Endometrial microvascular endothelial cells (primary cell): ENCODE measurements around the gene S100A3. TPM values are rescaled to one million over a fixed set of nuclear protein-coding genes. Genes with fewer than 3 reads are reported as not detected.
"Not testable (repeated sequence)": the region's sequence is repeated elsewhere in the genome, so short reads cannot be mapped to it uniquely, and the experiment has no call there.

ENCODE experiments used
- in situ Hi-C: cut with HindIII; loops from 2 replicates; pipeline ENCODE4 v1.10.0; 2017; ENCODE audit warnings: low sequenced_read_pairs, low pct_unique_long_range_greater_than_20kb; ENCODE audit errors: inconsistent ontology term
- total RNA-seq: library from RNA; depleted of rRNA; stranded (reverse); fragments of >200 nt; gene quantifications from one replicate; pipeline ENCODE4 v1.2.3, GENCODE V29; 2015; ENCODE audit errors: inconsistent ontology term

Gene S100A3, protein sequence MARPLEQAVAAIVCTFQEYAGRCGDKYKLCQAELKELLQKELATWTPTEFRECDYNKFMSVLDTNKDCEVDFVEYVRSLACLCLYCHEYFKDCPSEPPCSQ
- total RNA-seq: 3.7 TPM

DNA sequence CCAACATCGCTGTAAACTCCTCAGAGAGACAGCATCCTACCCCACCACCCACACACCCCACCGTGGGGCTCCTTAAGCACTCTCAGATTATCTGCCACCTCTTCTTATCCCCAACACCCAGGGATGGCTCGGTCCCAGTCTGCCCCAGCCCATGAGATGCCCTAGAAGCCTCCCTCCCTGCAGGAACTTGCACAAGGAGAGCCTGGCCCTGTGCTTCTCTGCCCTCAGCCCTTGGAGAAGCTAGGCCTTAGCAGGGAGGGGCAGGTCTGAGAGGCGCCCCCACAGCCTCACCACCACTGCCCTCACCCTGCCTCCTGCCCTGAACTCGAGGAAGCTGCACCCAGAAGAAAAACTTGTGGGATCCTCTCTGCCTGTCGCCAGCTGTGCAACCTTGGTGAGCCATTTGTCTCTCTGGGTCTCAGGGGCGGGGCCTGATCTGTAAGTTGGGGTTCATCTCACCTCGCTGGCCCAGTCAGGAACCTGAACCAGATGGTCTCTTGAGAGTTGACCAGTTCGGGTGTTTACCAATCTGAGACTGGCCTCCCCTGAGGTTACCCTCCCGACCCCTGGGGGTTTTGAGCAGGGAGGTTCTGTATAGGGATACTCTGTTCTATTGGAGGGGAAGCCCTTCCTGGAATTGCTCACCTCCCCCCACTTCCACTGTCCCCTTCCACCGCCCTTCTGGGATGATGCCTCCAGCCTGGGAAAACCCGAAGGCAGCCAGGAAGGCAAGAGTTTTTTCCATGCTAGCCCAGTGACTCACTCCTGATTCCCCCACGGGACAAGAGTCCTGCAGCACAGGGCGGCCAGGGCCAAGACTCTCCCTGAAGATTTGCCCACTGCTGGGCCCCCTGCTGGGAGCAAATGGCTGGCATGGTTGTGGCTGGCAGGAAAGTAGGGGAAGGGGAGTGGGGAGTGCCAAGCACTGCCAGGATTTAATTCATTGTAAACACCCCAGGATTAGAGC lies at the start of gene S100A3:
TSS of gene S100A3 (minus strand) at position 537 of the 967 bp plus-strand sequence. CDS start 773 bp downstream, outside the sequence.
- in situ Hi-C loops: no loop called here

DNA sequence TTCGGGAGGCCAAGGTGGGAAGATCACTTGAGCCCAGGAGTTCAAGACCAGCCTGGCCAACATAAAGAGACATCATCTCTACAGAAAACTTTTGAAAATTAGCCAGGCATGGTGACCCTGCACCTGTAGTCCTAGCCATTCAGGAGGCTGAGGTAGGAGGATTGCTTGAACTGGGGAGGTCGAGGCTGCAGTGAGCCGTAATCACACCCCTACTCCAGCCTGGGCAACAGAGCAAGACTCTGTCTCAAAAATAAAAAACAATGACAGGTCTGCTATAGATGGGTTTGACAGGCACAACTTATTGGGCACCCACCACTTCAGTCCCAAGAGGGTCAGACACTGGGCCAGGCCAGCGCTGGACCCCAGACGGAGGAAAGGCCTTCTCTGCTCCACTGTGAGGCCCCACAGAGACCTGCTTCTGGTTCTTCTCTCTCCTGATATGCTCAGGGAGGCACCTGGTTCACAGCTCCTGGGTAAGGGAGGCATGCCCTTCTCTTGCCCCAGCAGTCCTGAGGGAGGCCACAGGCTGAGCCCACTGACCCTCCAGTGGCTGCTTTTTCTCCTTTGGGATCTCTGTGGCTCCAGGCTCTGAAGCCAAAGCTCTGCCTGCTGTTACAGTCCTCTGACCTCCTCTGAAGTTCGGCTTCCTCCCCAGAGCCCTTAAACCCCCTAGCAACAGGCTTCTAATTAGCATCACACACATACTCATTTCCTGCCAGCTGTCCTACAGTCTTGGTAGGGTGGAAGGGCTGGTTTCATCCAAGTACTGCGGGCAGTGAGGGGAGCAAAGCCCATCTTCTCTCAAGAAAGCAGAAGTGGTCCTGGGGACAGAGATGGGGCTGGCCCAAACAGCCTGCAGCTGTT lies 49.5 kb upstream of the S100A3 start:
- in situ Hi-C loops: no loop called here

DNA sequence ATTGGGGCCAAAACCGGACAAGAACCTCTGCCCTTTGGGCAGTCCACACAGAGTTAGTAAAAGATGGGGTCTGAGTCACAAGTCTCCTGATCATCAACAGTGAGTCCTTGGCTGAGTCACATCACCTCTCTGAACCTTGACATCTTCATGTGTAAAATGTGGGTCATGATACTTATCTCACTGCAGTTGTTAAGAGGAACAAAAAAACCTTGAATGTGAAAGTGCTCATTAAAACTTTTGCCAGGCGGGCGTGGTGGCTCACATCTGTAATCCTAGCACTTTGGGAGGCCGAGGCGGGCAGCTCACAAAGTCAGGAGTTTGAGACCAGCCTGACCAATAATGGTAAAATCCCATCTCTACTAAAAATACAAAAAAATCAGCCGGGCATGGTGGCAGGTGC lies 48.1 kb upstream of the S100A3 start:
- in situ Hi-C loops: no loop called here

DNA sequence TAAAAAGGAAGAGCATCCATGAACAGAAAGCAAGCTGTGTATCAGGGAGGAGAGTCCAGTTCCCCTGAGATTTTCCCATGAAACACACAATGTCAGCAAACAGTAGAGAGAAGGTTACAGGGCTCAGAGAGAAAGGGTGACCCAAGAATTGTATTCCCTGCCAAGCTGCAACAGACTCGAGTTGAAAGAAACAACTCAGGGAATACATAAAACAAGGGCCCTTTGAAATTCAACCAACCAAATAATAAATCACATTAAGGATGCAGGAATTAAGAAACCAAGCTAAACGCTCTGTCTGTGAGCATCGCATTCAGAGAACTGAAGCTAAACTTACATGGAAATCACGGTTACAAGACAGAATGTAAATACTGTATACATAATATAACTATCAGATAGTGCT lies 43.7 kb upstream of the S100A3 start:
- in situ Hi-C loops: no loop called here

DNA sequence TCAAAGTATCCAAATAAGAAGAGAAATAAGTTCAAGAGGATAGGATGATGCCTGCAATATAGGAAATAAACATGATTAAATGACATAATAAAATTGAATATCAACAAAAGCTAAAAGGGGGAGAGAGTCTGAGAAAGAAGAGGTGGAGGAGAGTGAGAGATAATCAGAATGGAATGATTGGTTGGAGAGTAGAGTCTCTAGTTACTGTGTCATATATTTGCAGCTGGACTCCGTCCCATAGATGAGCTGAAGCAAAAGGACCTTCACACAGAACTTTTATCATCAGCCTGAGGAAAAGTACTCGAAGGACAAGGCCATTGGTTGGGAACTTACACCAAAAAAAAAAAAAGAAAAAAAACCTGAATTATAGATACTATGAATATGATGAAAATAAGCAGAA lies 39.4 kb upstream of the S100A3 start:
- in situ Hi-C loops: no loop called here

DNA sequence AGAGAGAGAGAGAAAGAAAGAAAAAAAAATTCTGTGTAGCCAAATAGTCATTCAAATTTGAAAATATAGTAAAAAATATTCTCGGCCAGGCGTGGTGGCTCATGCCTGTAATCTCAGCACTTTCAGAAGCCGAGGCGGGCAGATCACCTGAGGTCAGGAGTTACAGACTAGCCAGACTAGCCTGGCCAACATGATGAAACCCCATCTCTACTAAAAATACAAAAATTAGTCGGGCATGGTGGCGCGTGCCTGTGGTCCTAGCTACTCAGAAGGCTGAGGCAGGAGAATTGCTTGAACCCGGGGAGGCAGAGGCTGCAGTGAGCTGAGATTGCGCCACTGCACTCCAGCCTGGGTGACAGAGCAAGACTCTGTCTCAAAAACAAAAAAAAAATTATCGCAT lies 39.0 kb upstream of the S100A3 start:
- in situ Hi-C loops: not testable (repeated sequence)

DNA sequence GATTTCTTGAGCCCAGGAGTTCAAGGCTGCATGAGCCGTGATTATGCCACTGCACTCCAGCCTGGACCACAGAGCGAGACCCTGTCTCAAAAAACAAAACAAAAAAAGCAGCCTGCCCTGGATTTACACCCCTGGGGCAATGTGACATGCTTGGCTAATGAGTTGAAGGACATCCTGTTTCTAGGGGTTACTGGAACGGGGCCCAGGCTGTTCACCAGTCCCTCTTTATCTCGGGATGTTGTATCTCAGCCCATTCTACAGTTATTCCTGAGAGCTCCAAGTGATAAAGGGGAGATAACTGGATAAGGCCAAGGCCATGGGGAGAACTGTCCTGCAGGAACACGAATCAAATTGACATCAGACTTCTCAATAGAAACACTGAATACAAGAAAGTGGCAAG lies 38.3 kb upstream of the S100A3 start:
- in situ Hi-C loops: no loop called here

DNA sequence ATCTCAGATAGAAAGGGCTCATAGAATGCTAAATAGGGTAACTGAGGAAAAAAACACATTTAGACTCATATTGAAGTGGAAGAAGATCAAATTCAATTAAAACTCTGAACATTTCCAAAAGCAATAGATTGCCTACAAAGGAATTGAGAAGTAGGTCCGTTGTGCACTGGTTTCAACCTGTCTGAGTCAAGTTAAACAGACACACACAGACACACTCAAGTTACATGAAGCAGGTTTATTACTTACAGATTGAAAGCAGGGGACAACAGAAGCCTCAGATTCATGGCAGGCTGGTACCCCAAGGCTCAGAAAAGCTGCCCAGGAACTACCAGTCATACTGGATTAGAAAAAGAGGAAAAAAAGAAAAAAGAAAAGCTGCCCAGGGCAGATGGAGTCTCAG lies 37.3 kb upstream of the S100A3 start:
- in situ Hi-C loops: no loop called here

DNA sequence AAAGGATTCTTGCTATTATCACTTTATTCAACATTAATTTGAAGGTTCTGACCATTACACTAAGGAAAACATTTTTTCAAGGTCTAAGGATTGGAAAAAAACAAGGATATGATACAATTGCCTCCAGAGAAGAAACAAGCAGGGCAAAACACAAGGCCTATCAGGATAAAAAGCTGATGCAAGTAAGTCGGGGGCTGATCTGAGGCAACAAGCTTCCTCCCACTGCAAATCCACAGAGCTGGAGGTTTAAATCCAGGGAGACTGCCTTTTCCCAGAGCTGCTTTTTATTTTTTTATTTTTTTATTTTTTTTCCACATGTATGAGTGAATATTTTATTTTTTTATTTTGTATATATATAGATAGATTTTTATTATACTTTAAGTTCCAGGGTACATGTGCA lies 35.9 kb upstream of the S100A3 start:
- in situ Hi-C loops: no loop called here

DNA sequence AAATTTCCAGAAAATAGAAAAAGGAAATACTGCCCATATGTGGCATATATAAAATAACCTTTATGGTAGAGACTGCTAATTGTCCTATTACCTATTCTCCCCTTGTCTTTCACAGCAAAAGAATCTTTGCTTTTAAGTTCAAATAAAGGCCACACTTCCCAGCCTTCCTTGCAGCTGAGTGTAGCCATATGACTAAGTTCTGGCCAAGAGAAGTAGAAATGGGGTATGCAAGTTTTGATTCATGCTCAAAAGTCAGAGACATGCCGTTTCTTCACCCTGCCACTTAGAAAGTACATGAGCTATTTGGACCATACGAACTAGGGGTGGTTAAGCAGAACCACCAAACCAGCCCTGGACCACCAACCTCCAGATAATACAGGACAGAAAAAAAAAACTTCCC lies 34.9 kb upstream of the S100A3 start:
- in situ Hi-C loops: no loop called here

DNA sequence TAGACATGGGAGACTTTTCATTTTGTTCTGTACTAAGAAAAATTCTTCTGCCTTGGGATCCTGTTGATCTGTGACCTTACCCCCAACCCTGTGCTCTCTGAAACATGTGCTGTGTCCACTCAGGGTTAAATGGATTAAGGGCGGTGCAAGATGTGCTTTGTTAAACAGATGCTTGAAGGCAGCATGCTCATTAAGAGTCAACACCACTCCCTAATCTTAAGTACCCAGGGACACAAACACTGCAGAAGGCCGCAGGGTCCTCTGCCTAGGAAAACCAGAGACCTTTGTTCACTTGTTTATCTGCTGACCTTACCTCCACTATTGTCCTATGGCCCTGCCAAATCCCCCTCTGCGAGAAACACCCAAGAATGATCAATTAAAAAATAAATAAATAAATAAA lies 34.5 kb upstream of the S100A3 start:
- in situ Hi-C loops: not testable (repeated sequence)

DNA sequence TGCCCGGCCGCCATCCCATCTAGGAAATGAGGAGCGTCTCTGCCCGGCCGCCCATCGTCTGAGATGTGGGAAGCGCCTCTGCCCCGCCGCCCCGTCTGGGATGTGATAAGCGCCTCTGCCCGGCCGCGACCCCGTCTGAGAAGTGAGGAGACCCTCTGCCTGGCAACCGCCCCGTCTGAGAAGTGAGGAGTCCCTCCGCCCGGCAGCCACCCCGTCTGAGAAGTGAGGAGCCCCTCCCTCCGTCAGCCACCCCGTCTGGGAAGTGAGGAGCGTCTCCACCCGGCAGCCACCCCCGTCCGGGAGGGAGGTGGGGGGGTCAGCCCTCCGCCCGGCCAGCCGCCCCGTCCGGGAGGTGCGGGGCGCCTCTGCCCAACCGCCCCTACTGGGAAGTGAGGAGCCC lies 33.8 kb upstream of the S100A3 start:
- in situ Hi-C loops: not testable (repeated sequence)

DNA sequence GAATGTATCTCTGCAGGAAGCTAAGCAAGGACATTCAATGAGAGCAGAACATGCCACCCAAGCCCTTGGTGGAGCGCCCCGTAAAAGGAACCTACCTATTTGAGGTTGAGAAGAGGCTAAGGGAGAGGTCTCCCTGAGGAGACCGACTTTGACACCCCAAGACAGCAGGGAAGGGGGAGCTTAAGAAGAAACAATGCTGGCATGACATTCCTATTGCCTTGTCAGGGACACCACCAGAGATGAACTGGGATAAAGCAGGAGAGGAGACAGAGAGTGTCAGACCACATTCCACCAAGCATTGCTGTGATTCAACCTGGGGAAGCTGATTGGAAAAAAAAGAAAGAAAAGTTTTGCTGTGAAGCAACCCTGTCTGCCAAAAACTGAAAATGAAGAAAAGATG lies 29.9 kb upstream of the S100A3 start:
- in situ Hi-C loops: no loop called here

DNA sequence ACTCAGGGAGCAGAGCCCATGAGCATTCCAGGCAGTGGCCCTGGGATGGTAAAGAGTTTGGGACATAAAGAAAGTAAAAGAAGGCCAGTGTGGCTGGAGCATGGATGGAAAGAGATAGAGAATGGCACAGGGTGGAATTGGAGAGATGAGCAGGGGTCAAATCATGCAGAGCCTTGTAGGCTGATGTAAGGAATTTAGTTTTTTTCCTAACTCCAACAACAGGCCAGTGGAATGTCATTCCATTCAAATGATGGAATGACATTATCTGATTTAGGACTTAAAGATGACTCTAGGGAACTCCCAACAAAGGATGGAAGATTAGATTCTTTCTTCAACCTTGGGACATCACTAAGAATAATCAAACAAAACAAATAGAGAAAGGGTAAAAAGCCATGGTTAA lies 29.4 kb upstream of the S100A3 start:
- in situ Hi-C loops: no loop called here

DNA sequence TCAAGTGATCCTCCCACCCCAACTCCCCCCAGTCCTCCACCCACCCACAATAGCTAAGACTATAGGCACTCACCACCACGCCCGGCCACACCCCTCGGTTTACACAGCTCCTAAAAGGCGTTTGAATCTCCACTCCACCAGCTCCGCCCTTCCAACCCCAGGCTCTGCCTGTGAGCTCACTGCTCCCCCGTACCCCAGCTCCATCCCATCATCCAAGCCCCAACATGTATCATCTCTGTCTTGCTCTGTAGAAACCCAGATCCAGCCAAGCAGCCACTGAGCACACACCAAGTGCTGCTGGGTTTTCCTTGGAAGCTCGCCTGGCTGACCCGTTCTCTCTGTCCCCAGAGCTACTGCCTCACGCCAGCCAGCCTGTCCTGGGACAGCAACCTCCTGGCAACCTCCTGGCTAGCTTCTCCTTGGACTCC lies 28.6 kb upstream of the S100A3 start:
- in situ Hi-C loops: no loop called here

DNA sequence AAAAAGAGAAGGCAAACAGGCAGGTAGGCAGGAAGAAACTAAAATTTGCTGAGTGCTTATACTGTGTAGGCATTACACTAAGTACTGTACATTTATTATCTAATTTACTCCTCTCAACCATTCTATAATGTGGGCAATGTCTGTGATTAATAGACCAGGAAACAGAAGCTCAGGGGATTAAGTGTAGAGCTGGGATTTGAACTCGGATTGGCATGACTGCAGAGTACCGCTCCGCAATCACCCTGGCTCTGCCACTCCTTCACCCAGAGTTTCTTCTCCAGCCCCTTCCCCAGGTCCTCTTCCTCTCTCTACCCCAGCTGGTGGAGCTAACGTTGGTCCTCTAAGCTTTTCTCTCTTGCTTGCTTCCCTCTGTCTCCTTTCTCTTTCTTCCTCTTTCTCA lies 28.1 kb upstream of the S100A3 start:
- in situ Hi-C loops: no loop called here

DNA sequence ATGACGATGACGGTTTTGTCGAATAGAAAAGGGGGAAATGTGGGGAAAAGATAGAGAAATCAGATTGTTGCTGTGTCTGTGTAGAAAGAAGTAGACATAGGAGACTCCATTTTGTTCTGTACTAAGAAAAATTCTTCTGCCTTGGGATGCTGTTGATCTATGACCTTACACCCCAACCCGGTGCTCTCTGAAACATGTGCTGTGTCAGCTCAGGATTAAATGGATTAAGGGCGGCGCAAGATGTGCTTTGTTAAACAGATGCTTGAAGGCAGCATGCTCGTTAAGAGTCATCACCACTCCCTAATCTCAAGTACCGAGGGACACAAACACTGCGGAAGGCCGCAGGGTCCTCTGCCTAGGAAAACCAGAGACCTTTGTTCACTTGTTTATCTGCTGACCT lies 26.4 kb upstream of the S100A3 start:
- in situ Hi-C loops: not testable (repeated sequence)

DNA sequence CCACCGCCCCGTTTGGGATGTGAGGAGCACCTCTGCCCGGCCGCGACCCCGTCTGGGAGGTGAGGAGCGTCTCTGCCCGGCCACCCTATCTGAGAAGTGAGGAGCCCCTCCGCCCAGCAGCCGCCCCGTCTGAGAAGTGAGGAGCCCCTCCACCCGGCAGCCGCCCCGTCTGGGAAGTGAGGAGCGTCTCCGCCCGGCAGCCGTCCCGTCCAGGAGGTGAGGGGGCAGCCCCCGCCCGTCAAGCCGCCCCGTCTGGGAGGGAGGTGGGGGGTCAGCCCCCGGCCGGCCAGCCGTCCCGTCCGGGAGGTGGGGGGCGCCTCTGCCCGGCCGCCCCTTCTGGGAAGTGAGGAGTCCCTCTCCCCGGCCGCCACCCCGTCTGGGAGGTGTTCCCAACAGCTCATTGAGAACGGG lies 26.0 kb upstream of the S100A3 start:
- in situ Hi-C loops: not testable (repeated sequence)

DNA sequence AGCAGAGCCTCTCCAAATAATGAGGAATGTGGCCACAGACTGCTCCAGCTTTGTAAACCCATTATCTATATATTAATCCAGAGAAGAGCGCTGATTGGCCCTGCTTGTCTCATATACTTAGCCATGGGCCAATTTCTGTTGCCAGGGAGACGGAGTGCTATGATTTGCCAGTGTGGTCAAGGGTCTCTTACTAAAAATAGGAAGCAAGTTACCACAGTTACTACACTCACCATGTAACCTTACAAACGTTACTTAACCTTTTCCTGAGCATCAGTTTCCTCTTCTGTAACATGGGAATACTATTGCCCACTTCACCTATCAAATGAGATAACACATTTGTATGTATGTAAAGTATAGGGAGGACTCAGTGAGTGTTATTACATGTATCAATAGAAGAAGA lies 24.3 kb upstream of the S100A3 start:
- in situ Hi-C loops: no loop called here
